GM15510 (cell line): Measurements from ENCODE around the gene PGAM5.

Experiments used
- POLR2A ChIP-seq: IDR thresholded peaks from 3 replicates; pipeline ENCODE4 v1.6.1; 2011; ENCODE audit warnings: borderline replicate concordance; ENCODE audit not compliant: insufficient read length; ENCODE audit errors: extremely low read depth

PGAM5 gene

DNA sequence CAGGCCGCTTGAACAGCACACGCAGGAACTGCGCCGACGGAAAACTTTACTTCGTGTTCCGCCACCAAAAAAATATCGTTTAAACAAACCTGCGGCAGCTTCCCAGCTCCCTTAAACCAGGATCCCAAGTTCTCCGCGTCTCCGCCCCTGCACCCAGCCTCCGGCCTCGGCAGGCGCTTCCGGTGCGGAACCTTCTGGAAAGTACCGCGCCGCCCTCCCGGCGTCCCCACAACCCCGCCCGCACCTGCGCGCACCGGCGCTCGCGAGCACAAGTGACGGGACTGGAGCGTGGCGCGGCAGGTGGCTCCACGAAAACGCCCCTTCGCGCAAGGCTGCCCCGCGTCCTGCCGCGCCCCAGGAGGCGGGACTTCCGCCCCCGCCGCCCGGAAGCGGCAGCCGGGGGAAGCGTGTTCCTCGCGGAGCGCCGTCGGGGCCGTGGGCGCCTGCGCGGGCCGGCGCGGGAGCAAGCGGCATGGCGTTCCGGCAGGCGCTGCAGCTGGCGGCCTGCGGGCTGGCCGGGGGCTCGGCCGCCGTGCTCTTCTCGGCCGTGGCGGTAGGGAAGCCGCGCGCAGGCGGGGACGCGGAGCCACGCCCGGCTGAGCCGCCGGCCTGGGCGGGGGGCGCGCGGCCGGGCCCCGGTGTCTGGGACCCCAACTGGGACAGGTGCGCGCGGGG, at the start of gene PGAM5:
PGAM5 (plus strand) TSS at position 438 of the 675 bp plus-strand sequence; CDS start at position 473, 35 bp downstream.
- peak; percentile 91 for TF ChIP-seq POLR2A

- TF ChIP-seq POLR2A = no peak
Measured at GRCh38 chr12:132660996-132661395, 49.6 kb upstream of the PGAM5 start.

DNA sequence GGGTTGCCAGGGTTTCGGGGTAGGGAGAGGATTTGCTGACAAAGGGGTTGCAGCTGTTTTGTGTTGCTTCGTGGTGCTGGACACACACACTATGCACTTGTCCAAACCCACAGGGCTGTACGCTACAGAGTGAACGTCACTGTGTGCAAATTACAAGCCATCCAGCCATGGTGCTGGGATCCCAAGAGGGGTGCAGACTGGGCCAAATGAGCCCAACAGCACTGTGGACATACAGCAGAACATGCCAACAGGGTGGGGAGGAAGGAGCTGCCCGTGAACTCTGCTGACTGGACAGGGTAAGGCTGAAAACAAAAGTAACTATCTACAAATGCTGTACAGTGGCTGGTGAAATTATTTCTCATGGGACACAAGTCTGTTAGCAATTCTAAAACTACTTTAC, 48.7 kb upstream of the PGAM5 start:
- TF ChIP-seq POLR2A = no peak

- TF ChIP-seq POLR2A = no peak
Measured at GRCh38 chr12:132662901-132663755, 47.5 kb upstream of the PGAM5 start.

- no peak for TF ChIP-seq POLR2A
Measured at GRCh38 chr12:132664206-132665148, 46.2 kb upstream of the PGAM5 start.

GRCh38 chr12:132665149-132665491, 45.5 kb upstream of the PGAM5 start:
- no peak for TF ChIP-seq POLR2A

- TF ChIP-seq POLR2A = no peak
Measured at GRCh38 chr12:132665794-132666193, 44.8 kb upstream of the PGAM5 start.

- no peak for TF ChIP-seq POLR2A
Measured at GRCh38 chr12:132668191-132669088, 42.2 kb upstream of the PGAM5 start.

GRCh38 chr12:132669166-132669879, 41.3 kb upstream of the PGAM5 start:
- no peak for TF ChIP-seq POLR2A

DNA sequence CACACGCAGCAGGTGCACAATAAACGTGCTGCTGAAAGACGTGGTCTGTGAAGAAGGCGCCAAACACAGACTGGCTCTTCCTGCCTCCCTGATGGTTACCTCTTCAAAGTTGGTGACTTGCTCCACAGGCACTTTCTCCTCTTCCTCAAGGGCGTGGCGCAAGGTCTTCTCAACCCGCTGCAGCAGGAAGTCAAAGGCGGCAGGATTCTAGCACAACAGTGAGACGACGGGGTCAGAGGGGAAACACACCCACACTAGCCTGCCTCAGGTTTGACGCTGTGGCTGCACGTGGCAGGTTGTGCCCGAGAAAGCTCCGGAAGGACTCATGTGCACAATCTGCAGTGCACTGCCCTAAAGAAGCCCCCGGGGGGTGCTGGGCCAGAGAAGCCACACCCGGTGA, 38.5 kb upstream of the PGAM5 start:
- TF ChIP-seq POLR2A = no peak

DNA sequence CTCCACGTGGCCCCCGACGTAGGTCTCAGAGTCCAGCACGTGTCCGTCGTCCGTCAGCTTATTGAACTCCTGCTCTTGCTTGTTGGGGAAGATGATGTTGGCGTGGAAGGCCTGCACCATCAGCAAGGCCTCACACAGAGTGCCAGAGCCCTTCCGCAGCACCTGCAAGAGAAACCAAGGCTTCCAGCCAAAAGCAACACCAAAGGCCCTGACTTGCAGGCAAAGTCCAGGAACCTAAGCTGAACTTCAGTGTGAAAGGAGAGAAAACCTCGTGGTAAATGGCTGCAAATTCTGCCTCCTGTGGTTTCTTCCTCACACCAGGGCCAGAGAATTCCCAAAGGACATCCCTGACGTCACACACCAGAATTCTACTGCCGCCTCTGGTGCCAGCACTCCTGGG, 38.0 kb upstream of the PGAM5 start:
- TF ChIP-seq POLR2A = no peak

GRCh38 chr12:132673288-132674179, 37.1 kb upstream of the PGAM5 start:
- TF ChIP-seq POLR2A = no peak
